ENCODE results near the gene PHLDB2. TPM values are rescaled to one million over a fixed set of nuclear protein-coding genes. Genes with fewer than 3 reads are reported as not detected.

The PHLDB2 gene
- polyA plus RNA-seq, 2 of the 4 experiments (the other 2 are of a cell fraction), result 39.5 to 50.6 TPM

- TF ChIP-seq RAD21 (conservative IDR thresholded peaks at IDR 0.05 in 1 of 2, IDR thresholded peaks at IDR 0.05 in 1 of 2), result peak; percentile 57 to 59
- TF ChIP-seq PHF8 (IDR thresholded peaks at IDR 0.05; ENCODE audit: borderline replicate concordance, low read depth), result no peak
- no peak for TF ChIP-seq USF2 (IDR thresholded peaks at IDR 0.05)
Measured at GRCh38 chr3:111989061-111989678, 130.1 kb downstream of the PHLDB2 start (continued).

GRCh38 chr3:111993038-111993437, 134.0 kb downstream of the PHLDB2 start:
- no peak for TF ChIP-seq MAZ (IDR thresholded peaks at IDR 0.05; ENCODE audit: borderline replicate concordance, low read depth, low read length)

GRCh38 chr3:111998636-111999483, 139.8 kb downstream of the PHLDB2 start, which contains the start of gene TAGLN3:
Gene TAGLN3 (plus strand): TSS chr3:111998922. CDS start chr3:111999423, 501 bp downstream.
- CTCF ChIA-PET, result interaction anchor here (0.6 to 11.4 kb wide), 9 partner anchors 8 to 284 kb away, joined by 3 to 189 read pairs (median 10); no protein-coding TSS in a partner anchor
- ATAC-seq (no peak), DNase-seq (ENCODE audit: low read depth in 1 of 2, low spot score in 1 of 2) (no peak), FAIRE-seq (no peak)
- Histone ChIP-seq H3K27ac (no peak within 1 kb of the TSS), H3K4me1 (no peaks in the 10 kb centered on the region; the same call in 2 of the 3 replicates), H3K4me3 (no peak within 1 kb of the TSS), H3K9me3 (no peaks in the 10 kb centered on the region), H3K4me2 (no peak within 1 kb of the TSS)
- POLR2A ChIA-PET, result no interaction called here
- TF ChIP-seq HOXB5 (CRISPR knock-in tag; IDR thresholded peaks at IDR 0.05), result no peak
- no peak for TF ChIP-seq JUN (IDR thresholded peaks at IDR 0.05)
- no peak for TF ChIP-seq FOSB (CRISPR knock-in tag; IDR thresholded peaks at IDR 0.05)
- no peak for TF ChIP-seq TFCP2L1 (CRISPR knock-in tag; IDR thresholded peaks at IDR 0.05)
- no peak for TF ChIP-seq BCL3 (IDR thresholded peaks at IDR 0.05)
- TF ChIP-seq EHF (CRISPR knock-in tag; IDR thresholded peaks at IDR 0.05), result no peak
- no peak for TF ChIP-seq CTCF (IDR thresholded peaks at IDR 0.05)
- WGBS (ENCODE audit: missing lambda C conversion rate), result 79% methylated on average over 30 of the region's 30 CpGs

More at GRCh38 chr3:111993038-111993437, 134.0 kb downstream of the PHLDB2 start:
- Histone ChIP-seq H3K4me1 (peaks cover 2% of the 10 kb centered on the region; the same call in 1 of the 3 replicates), H3K27ac (no peak overlapping the region), H3K4me2 (no peak overlapping the region), H3K4me3 (no peak overlapping the region), H3K9me3 (no peaks in the 10 kb centered on the region)
- FAIRE-seq, result no peak
- ChIA-PET POLR2A (no interaction called here), CTCF (interaction anchor here (1.7 to 11.4 kb wide), 5 partner anchors 10 to 275 kb away, joined by 5 to 189 read pairs (median 16); no protein-coding TSS in a partner anchor)
- no peak for DNase-seq (ENCODE audit: low read depth in 1 of 2, low spot score in 1 of 2)
- ATAC-seq, result no peak
- WGBS (ENCODE audit: missing lambda C conversion rate), result 90% methylated on average over 2 of the region's 2 CpGs

- Histone ChIP-seq H3K4me3 (no peak overlapping the region), H3K4me1 (no peaks in the 10 kb centered on the region; the same call in 2 of the 3 replicates)
- POLR2A ChIA-PET, result no interaction called here
- TF ChIP-seq CTCF (IDR thresholded peaks at IDR 0.05) (no peak), RFX5 (IDR thresholded peaks at IDR 0.05) (no peak), CHD4 (IDR thresholded peaks at IDR 0.05; ENCODE audit: borderline replicate concordance) (no peak), CBX2 (IDR thresholded peaks at IDR 0.05; ENCODE audit: borderline replicate concordance, low read depth) (no peak), HEYL (CRISPR knock-in tag; IDR thresholded peaks at IDR 0.05) (no peak)
Measured at GRCh38 chr3:111999484-112000324, 140.6 kb downstream of the PHLDB2 start.

More at GRCh38 chr3:111999484-112000324, 140.6 kb downstream of the PHLDB2 start:
- H3K4me2 ChIP-seq, result no peak overlapping the region
- CTCF ChIA-PET, result interaction anchor here (0.6 to 6.6 kb wide), 7 partner anchors 11 to 283 kb away, joined by 3 to 81 read pairs (median 4); partner anchors contain the start of gene ABHD10
- ATAC-seq (no peak), FAIRE-seq (no peak), DNase-seq (ENCODE audit: low read depth in 1 of 2, low spot score in 1 of 2) (no peak)
- no peaks in the 10 kb centered on the region for H3K9me3 ChIP-seq
- 84% methylated on average over 19 of the region's 19 CpGs for WGBS (ENCODE audit: missing lambda C conversion rate)
- H3K27ac ChIP-seq, result no peak overlapping the region
